ENCODE data around the gene RGS12. TPM values are rescaled to one million over a fixed set of nuclear protein-coding genes. Genes with fewer than 3 reads are reported as not detected.

RGS12 gene
- total and polyA plus RNA-seq, 2 of the 13 experiments (the other 11 are each of a cell fraction or from before 2014, with no cell fraction given), result 21.0 to 27.7 TPM

GRCh38 chr4:3291969-3292570 is 751 bp upstream of the RGS12 start (continued):
- TF ChIP-seq ATF5 (CRISPR knock-in tag; IDR thresholded peaks at IDR 0.05; ENCODE audit: low read depth) (no peak), ZNF576 (CRISPR knock-in tag; IDR thresholded peaks at IDR 0.05) (0 out of 2 replicates have a peak, but pooled peaks have one; percentile 36), FOXC1 (CRISPR knock-in tag; IDR thresholded peaks at IDR 0.05; ENCODE audit: borderline replicate concordance) (peak; percentile 58; the same call in 1 of the 2 replicates), MAFK (conservative IDR thresholded peaks at IDR 0.05 in 1 of 2, IDR thresholded peaks at IDR 0.05 in 1 of 2; ENCODE audit: low read length in 2 of 2) (no peak), HOXA5 (CRISPR knock-in tag; IDR thresholded peaks at IDR 0.05) (peak; percentile 82), ZNF484 (CRISPR knock-in tag; IDR thresholded peaks at IDR 0.05; ENCODE audit: borderline replicate concordance, low read depth) (no peak), DR1 (CRISPR knock-in tag; IDR thresholded peaks at IDR 0.05) (no peak), ATAD3A (CRISPR knock-in tag; IDR thresholded peaks at IDR 0.05) (no peak), ZNF501 (CRISPR knock-in tag; IDR thresholded peaks at IDR 0.05) (peak; percentile 76), ZNF256 (CRISPR knock-in tag; conservative IDR thresholded peaks at IDR 0.05) (peak; percentile 24; the same call in 1 of the 2 replicates), ZEB1 (IDR thresholded peaks at IDR 0.05; ENCODE audit: insufficient replicate concordance, low read depth) (peak; percentile 22), PAX8 (CRISPR knock-in tag; IDR thresholded peaks at IDR 0.05; ENCODE audit: borderline replicate concordance) (no peak), ZNF646 (CRISPR knock-in tag; IDR thresholded peaks at IDR 0.05) (no peak), ZNF3 (CRISPR knock-in tag; IDR thresholded peaks at IDR 0.05) (no peak), MEIS2 (CRISPR knock-in tag; IDR thresholded peaks at IDR 0.05) (no peak; the same call in 1 of the 2 replicates), SNRNP70 (IDR thresholded peaks at IDR 0.05; ENCODE audit: low read depth, low read length) (no peak), ZNF10 (CRISPR knock-in tag; IDR thresholded peaks at IDR 0.05; ENCODE audit: borderline replicate concordance, low read depth) (no peak), POGZ (CRISPR knock-in tag; IDR thresholded peaks at IDR 0.05) (no peak), KDM5B (CRISPR knock-in tag; IDR thresholded peaks at IDR 0.05; ENCODE audit: borderline replicate concordance) (peak; percentile 80; the same call in 1 of the 2 replicates), KDM4B (CRISPR knock-in tag; IDR thresholded peaks at IDR 0.05) (no peak), ZNF468 (CRISPR knock-in tag; IDR thresholded peaks at IDR 0.05) (0 out of 2 replicates have a peak, but pooled peaks have one; percentile 32), ZNF121 (CRISPR knock-in tag; IDR thresholded peaks at IDR 0.05) (no peak)

All from HepG2 (cell line).